HG03175 (cell line): Measurements from ENCODE around the gene RAI2.

Experiments
- ATAC-seq: cut with Tn5 transposase; IDR thresholded peaks from one replicate; pipeline ENCODE4 v1.9.1; 2021; ENCODE audit warnings: mild to moderate bottlenecking, moderate library complexity; ENCODE audit not compliant: unreplicated experiment

Gene RAI2

GRCh38 chrX:17830211-17830610 is 30.9 kb downstream of the RAI2 start:
- no peak for ATAC-seq

GRCh38 chrX:17829566-17829965 is 31.5 kb downstream of the RAI2 start:
- no peak for ATAC-seq

- no peak for ATAC-seq
Observed at GRCh38 chrX:17828171-17828570, 32.9 kb downstream of the RAI2 start.

GRCh38 chrX:17826609-17827496 is 34.2 kb downstream of the RAI2 start:
- ATAC-seq = no peak

GRCh38 chrX:17824980-17825379 is 36.1 kb downstream of the RAI2 start:
- ATAC-seq = no peak

GRCh38 chrX:17822351-17822750 is 38.7 kb downstream of the RAI2 start:
- ATAC-seq = no peak

- ATAC-seq = no peak
Observed at GRCh38 chrX:17820100-17820499, 41.0 kb downstream of the RAI2 start.

GRCh38 chrX:17818726-17819125 is 42.4 kb downstream of the RAI2 start:
- no peak for ATAC-seq

GRCh38 chrX:17817251-17817650 is 43.8 kb downstream of the RAI2 start:
- ATAC-seq = no peak

- no peak for ATAC-seq
Observed at GRCh38 chrX:17814557-17814956, 46.5 kb downstream of the RAI2 start.

- ATAC-seq = no peak
Observed at GRCh38 chrX:17814059-17814458, 47.0 kb downstream of the RAI2 start.

- no peak for ATAC-seq
Observed at GRCh38 chrX:17813277-17813676, 47.8 kb downstream of the RAI2 start.

GRCh38 chrX:17812763-17813162 is 48.3 kb downstream of the RAI2 start:
- no peak for ATAC-seq

- ATAC-seq = no peak
Observed at GRCh38 chrX:17809984-17810383, 51.1 kb downstream of the RAI2 start.

GRCh38 chrX:17809273-17809672 is 51.8 kb downstream of the RAI2 start:
- no peak for ATAC-seq

- ATAC-seq = no peak
Observed at GRCh38 chrX:17805120-17805519, 56.0 kb downstream of the RAI2 start.

- no peak for ATAC-seq
Observed at GRCh38 chrX:17803449-17803848, 57.6 kb downstream of the RAI2 start.

GRCh38 chrX:17802756-17803155 is 58.3 kb downstream of the RAI2 start:
- ATAC-seq = no peak

- no peak for ATAC-seq
Observed at GRCh38 chrX:17801431-17801830, 59.7 kb downstream of the RAI2 start.

- no peak for ATAC-seq
Observed at GRCh38 chrX:17798921-17799320, 62.2 kb downstream of the RAI2 start.

- no peak for ATAC-seq
Observed at GRCh38 chrX:17792826-17793225, 68.3 kb downstream of the RAI2 start.

GRCh38 chrX:17788956-17789562 is 72.0 kb downstream of the RAI2 start:
- ATAC-seq = no peak
